DLD1 (cell line): ENCODE measurements around the gene FMO1.
"Not testable (repeated sequence)": the region's sequence is repeated elsewhere in the genome, so short reads cannot be mapped to it uniquely, and the experiment has no call there.

Experiments used
- in situ Hi-C: cut with HindIII; loops from 2 replicates; pipeline ENCODE4 v1.10.0; 2017; ENCODE audit warnings: low sequenced_read_pairs

The FMO1 gene

GRCh38 chr1:171248302-171248701 is at the start of gene FMO1:
Gene FMO1 (plus strand): TSS chr1:171248494. CDS start chr1:171258088, 9,594 bp downstream.
- in situ Hi-C loops = no loop called here

- in situ Hi-C loops = no loop called here
These were observed 44.0 kb upstream of the FMO1 start for GRCh38 chr1:171204296-171204695.

- in situ Hi-C loops = no loop called here
These were observed 41.9 kb upstream of the FMO1 start for GRCh38 chr1:171206204-171206977.

- in situ Hi-C loops = no loop called here
These were observed 41.3 kb upstream of the FMO1 start for GRCh38 chr1:171206978-171207355.

GRCh38 chr1:171207377-171207776 is 40.9 kb upstream of the FMO1 start:
- in situ Hi-C loops = no loop called here

- in situ Hi-C loops = no loop called here
These were observed 37.9 kb upstream of the FMO1 start for GRCh38 chr1:171210355-171210754.

GRCh38 chr1:171212607-171213351 is 35.5 kb upstream of the FMO1 start:
- in situ Hi-C loops = no loop called here

GRCh38 chr1:171213559-171214454 is 34.5 kb upstream of the FMO1 start:
- in situ Hi-C loops = no loop called here

- in situ Hi-C loops = no loop called here
These were observed 30.4 kb upstream of the FMO1 start for GRCh38 chr1:171217658-171218443.

- in situ Hi-C loops = no loop called here
These were observed 29.6 kb upstream of the FMO1 start for GRCh38 chr1:171218661-171219060.

GRCh38 chr1:171219346-171220080 is 28.8 kb upstream of the FMO1 start:
- in situ Hi-C loops = no loop called here

- in situ Hi-C loops = no loop called here
These were observed 28.2 kb upstream of the FMO1 start for GRCh38 chr1:171220081-171220420.

- in situ Hi-C loops = no loop called here
These were observed 27.7 kb upstream of the FMO1 start for GRCh38 chr1:171220581-171221054.

- in situ Hi-C loops = no loop called here
These were observed 26.4 kb upstream of the FMO1 start for GRCh38 chr1:171221665-171222591.

- in situ Hi-C loops = no loop called here
These were observed 25.4 kb upstream of the FMO1 start for GRCh38 chr1:171222936-171223335.

GRCh38 chr1:171224257-171224656 is 24.0 kb upstream of the FMO1 start:
- in situ Hi-C loops = not testable (repeated sequence)

- in situ Hi-C loops = no loop called here
These were observed 21.4 kb upstream of the FMO1 start for GRCh38 chr1:171226747-171227370.

GRCh38 chr1:171231326-171231725 is 17.0 kb upstream of the FMO1 start:
- in situ Hi-C loops = no loop called here
